Pancreas (tissue), 10 donors: ENCODE data around the gene ITPK1. TPM values are rescaled to one million over a fixed set of nuclear protein-coding genes. Genes with fewer than 3 reads are reported as not detected.

ENCODE experiments used
- ATAC-seq, 4 donors: fragments of 200-7000 bp; cut with Tn5 transposase; one replicate each; pipeline versions ENCODE4 v1.8.0 to v1.9.1; 2020; ENCODE audit warnings: mild to moderate bottlenecking in 4 of 4, moderate library complexity in 4 of 4
- DNase-seq, 6 donors: peaks; one replicate each; pipeline ENCODE4 v3.0.0-alpha.2; 2020
- FAIRE-seq: peaks from 2 replicates; lab custom pipeline; 2012; peaks lifted over from hg19 to GRCh38; lab: Jason Lieb, UNC
- H3K27ac ChIP-seq, 4 donors: fragments of 200-600 bp; sonication (generic); 1 replicate in 3 of 4; 2 replicates in 1 of 4; pipeline versions ENCODE4 v1.5.0 to v1.8.0; 2020
- H3K27me3 ChIP-seq, 4 donors: fragments of 200-600 bp; one replicate each; pipeline ENCODE4 v1.8.0; 2021
- H3K36me3 ChIP-seq, 3 donors: fragments of 200-600 bp; sonication (generic) in 1 of 3; one replicate each; pipeline versions ENCODE4 v1.5.0 to v1.8.0; 2020 to 2021
- H3K4me1 ChIP-seq, 3 donors: fragments of 200-600 bp; one replicate each; pipeline ENCODE4 v1.8.0; 2021
- H3K4me3 ChIP-seq, 4 donors: fragments of 200-600 bp; sonication (generic) in 2 of 4; one replicate each; pipeline versions ENCODE4 v1.5.0 to v1.8.0; 2020 to 2021
- H3K9me3 ChIP-seq, 4 donors: fragments of 200-600 bp; one replicate each; pipeline ENCODE4 v1.8.0; 2021
- WGBS, 2 donors: extraction: QIAGEN DNeasy Blood & Tissue Kit; methylation state at CpG; one replicate each; pipeline ENCODE4 v1.1.7; 2013; 5-methylcytosine and 5-hydroxymethylcytosine counted together
- intact Hi-C, 3 donors: fragments of 100-400 bp; cut with DNase I; formaldehyde crosslinking; loops; one replicate each; pipeline versions ENCODE4 v1.11.1 to v1.14.2; 2022
- polyA plus RNA-seq, 2 donors: library from polyadenylated mRNA; stranded (reverse); fragments of 200-250 nt; gene quantifications; one replicate each; pipeline ENCODE4 v1.2.3, GENCODE V29; 2013
- total RNA-seq, 6 donors: library from RNA; stranded (reverse); fragmentation: NEBNext Ultra II Directional in 4 of 6; extraction: Animal tissue kit (Norgen Biotek cat#: 25700) in 4 of 6; gene quantifications; one replicate each; pipeline versions ENCODE4 v1.2.1 to v1.2.4, GENCODE V29; 2021 to 2023
- TF ChIP-seq, protein P1 (sequence below), 4 donors: fragments of 200-600 bp; sonication (generic) in 3 of 4; IDR thresholded peaks; one replicate each; pipeline versions ENCODE4 v1.5.0 to v1.8.0; 2021; ENCODE audit warnings: antibody characterized with exemption in 4 of 4
- donor health status: healthy with polysubstance abuse.
- donor health status: DM: no; HTN: no; CAD: no; lungs with moderate emphysema.
- donor health status: DM: no; HTN: no; CAD: no.
- donor health status: control.
- donor health status: control.
- donor health status: Bipolar disorder and iron deficiency.
- donor health status: DM: yes; HTN: yes; CAD: no.
- donor health status: DM: no; HTN: no; CAD: no.
- donor health status: DM: no; HTN: no; CAD: no.
- donor health status: DM: yes; HTN: yes; CAD: no.

ITPK1 gene
- total and polyA plus RNA-seq, 8 donors = 23.2 to 38.3 (median 33.0) TPM

DNA sequence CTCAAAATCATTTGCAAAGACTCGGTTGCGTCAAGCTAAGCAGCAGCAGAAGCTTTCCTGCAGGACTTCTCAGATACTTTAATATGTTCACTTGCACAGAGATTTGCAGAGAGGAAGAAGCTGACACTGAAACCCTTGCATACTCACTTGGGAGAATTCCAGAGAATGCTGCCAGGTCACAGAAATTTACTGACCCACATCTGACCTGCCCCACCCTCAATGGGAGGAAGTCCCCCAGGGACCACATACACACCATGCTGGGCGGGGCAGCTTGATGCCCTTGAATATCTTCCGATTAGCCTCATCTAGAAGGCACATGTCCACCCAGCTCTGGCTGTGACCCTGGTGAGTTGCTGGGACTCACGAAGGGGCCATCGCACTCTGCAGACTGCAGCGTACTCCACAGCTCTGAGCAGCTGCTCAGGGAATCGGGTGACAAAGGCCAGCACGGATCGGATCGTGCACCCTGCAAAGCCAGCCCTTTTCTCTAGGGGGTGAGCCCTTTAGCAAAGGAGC lies 83.2 kb downstream of the ITPK1 start:
- no peak for FAIRE-seq
- peaks cover 0 to 3% (median 0%) of the 10 kb centered on the region in 3 donors for H3K4me1 ChIP-seq
- intact Hi-C loops = no loop called here
- H3K36me3 ChIP-seq = no peaks in the 10 kb centered on the region
- H3K9me3 ChIP-seq = no peaks in the 10 kb centered on the region
- no peak for DNase-seq
- peak in 2 of 4 donors; percentile 4 to 28 for ATAC-seq
- no peak overlapping the region for H3K4me3 ChIP-seq
- H3K27me3 ChIP-seq = no peaks in the 10 kb centered on the region
- TF ChIP-seq, protein P1, sequence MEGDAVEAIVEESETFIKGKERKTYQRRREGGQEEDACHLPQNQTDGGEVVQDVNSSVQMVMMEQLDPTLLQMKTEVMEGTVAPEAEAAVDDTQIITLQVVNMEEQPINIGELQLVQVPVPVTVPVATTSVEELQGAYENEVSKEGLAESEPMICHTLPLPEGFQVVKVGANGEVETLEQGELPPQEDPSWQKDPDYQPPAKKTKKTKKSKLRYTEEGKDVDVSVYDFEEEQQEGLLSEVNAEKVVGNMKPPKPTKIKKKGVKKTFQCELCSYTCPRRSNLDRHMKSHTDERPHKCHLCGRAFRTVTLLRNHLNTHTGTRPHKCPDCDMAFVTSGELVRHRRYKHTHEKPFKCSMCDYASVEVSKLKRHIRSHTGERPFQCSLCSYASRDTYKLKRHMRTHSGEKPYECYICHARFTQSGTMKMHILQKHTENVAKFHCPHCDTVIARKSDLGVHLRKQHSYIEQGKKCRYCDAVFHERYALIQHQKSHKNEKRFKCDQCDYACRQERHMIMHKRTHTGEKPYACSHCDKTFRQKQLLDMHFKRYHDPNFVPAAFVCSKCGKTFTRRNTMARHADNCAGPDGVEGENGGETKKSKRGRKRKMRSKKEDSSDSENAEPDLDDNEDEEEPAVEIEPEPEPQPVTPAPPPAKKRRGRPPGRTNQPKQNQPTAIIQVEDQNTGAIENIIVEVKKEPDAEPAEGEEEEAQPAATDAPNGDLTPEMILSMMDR (IDR thresholded peaks at IDR 0.05) = no peak
- 77 to 78% methylated on average over 11 of the region's 11 CpGs for WGBS, 2 donors
- H3K27ac ChIP-seq = no peak overlapping the region

DNA sequence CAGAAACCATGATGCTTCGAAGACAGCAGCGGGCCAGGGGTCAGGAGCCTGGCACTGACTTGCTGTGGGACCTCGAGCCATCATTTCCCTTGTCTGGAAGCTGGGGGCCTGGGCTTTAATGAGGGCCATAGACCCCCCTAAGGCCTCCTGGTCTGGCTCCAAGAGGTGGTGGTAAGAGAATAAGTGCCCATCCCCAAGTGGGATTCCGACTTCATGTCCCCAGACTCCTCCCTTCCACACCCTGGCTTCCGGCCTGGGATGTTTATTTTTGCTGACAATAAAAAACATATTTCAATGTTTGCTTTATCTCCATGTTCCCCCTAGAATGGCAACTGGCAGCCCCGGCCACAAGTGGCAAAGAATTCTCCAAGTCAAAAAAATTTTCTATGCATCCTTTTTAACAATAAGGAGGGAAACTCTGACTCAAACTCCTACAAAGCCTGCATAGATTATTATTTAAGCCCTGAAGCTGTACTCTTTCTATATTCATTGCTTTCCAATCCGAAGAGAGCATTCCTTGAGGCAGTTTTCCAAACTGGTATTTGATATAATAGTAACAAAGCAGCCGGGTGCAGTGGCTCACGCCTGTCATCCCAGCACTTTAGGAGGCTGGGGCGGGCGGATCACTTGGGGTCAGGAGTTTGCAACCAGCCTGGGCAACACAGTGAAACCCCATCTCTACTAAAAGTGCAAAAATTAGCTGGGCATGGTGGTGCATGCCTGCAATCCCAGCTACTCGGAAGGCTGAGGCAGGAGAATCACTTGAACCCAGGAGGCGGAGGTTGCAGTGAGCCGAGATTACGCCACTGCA lies 84.0 kb downstream of the ITPK1 start:
- 91 to 94% methylated on average over 15 of the region's 15 CpGs for WGBS, 2 donors
- no peaks in the 10 kb centered on the region for H3K9me3 ChIP-seq
- H3K36me3 ChIP-seq = no peaks in the 10 kb centered on the region
- no peaks in the 10 kb centered on the region for H3K4me1 ChIP-seq
- no peaks in the 10 kb centered on the region for H3K27me3 ChIP-seq
- H3K4me3 ChIP-seq = no peak overlapping the region
- H3K27ac ChIP-seq = no peak overlapping the region
- TF ChIP-seq, protein P1 (IDR thresholded peaks at IDR 0.05) = no peak
- intact Hi-C loops = no loop called here
- FAIRE-seq (no peak), DNase-seq (no peak), ATAC-seq (no peak)

DNA sequence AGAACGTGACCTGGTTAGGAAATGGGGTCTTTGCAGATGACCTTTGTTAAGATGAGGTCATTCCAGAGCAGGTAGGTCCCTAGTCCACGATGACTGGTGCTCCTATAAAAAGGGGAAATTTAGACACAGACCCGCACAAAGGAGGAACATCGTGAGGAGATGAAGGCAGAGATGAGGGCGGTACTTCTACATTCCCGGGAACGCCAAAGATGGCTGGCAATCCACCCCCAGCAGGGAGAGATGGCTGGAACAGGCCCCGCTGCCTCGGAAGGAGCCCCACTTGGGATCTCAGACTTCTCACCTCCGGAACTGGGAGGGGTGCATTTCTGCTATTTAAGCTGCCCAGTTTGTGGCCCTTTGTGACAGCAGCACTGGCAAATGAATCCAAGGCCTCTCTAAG lies 85.0 kb downstream of the ITPK1 start:
- 91 to 93% methylated on average over 10 of the region's 10 CpGs for WGBS, 2 donors
- H3K4me1 ChIP-seq = no peaks in the 10 kb centered on the region
- FAIRE-seq = no peak
- ATAC-seq = no peak
- intact Hi-C loops = no loop called here
- no peaks in the 10 kb centered on the region for H3K36me3 ChIP-seq
- no peaks in the 10 kb centered on the region for H3K27me3 ChIP-seq
- H3K4me3 ChIP-seq = no peak overlapping the region
- TF ChIP-seq, protein P1 (IDR thresholded peaks at IDR 0.05) = no peak
- no peak for DNase-seq
- H3K27ac ChIP-seq = no peak overlapping the region
- no peaks in the 10 kb centered on the region for H3K9me3 ChIP-seq

DNA sequence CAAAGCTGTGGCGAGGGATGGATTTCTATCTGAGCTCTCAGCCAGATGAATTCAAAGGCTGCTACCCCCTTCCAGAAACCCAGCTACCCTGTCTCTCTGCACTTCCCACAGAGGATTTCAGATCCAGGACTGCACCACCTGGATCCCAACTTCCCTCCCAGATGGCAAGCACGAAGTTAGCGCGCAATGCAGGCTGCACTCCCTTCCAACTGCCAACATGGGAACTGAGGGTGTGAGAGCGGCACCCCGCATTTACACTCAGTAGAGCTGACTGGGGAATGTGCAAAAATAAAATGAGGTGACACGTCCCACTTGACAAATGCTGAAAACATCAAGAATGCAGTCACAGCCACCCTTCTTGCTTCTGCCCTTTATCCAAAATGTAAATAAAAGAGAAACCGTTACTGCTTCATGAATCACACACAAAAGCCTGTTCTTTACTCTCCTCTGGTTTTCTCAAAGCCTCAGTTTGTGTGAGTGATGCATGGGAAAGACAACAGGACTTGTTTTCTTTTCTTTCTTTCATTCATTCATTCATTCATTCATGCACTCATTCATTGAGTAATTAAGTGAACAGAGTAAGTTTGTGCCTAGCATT lies 85.7 kb downstream of the ITPK1 start:
- Histone ChIP-seq H3K27ac (no peak overlapping the region), H3K9me3 (no peaks in the 10 kb centered on the region), H3K36me3 (no peaks in the 10 kb centered on the region), H3K4me1 (no peaks in the 10 kb centered on the region), H3K4me3 (no peak overlapping the region), H3K27me3 (no peaks in the 10 kb centered on the region)
- TF ChIP-seq, protein P1 (IDR thresholded peaks at IDR 0.05) = no peak
- DNase-seq (no peak), ATAC-seq (no peak), FAIRE-seq (no peak)
- intact Hi-C loops = no loop called here
- 92% methylated on average over 8 of the region's 8 CpGs for WGBS, 2 donors
